ENCODE measurements around the gene GSTO2.

GRCh38 chr10:104230490-104230889 lies 38.5 kb upstream of the GSTO2 start:
- TF ChIP-seq CTCF (IDR thresholded peaks at IDR 0.05 in 2 of 3, conservative IDR thresholded peaks at IDR 0.05 in 1 of 3; ENCODE audit: control insufficient read depth in 2 of 3, extremely low read depth in 1 of 3, insufficient read depth in 1 of 3, low read depth in 3 of 3, low read length in 3 of 3), result no peak
- no peak for TF ChIP-seq SP1 (IDR thresholded peaks at IDR 0.05; ENCODE audit: low read depth, low read length)
- TF ChIP-seq SUPT20H (IDR thresholded peaks at IDR 0.05; ENCODE audit: borderline replicate concordance, control insufficient read depth, low read depth, low read length), result no peak
- no peak for TF ChIP-seq RFX5 (IDR thresholded peaks at IDR 0.05; ENCODE audit: low read depth, low read length)
- no peak for TF ChIP-seq ZNF274 (IDR thresholded peaks at IDR 0.05; ENCODE audit: insufficient read depth, insufficient read length)
- no peak for TF ChIP-seq SPI1 (IDR thresholded peaks at IDR 0.05; ENCODE audit: borderline replicate concordance, insufficient read depth, low read depth, low read length)
- TF ChIP-seq POLR2AphosphoS5 (IDR thresholded peaks at IDR 0.05; ENCODE audit: low read length), result no peak
- TF ChIP-seq NRF1 (conservative IDR thresholded peaks at IDR 0.05; ENCODE audit: low read depth, low read length), result no peak
- TF ChIP-seq CREB1 (IDR thresholded peaks at IDR 0.05; ENCODE audit: low read depth), result no peak
- TF ChIP-seq SREBF2 (IDR thresholded peaks at IDR 0.05; ENCODE audit: low read length), result no peak

Data from GM12878 (cell line).